ENCODE measurements around the gene MFSD12.
"Not testable (repeated sequence)": the region's sequence is repeated elsewhere in the genome, so short reads cannot be mapped to it uniquely, and the experiment has no call there.

MFSD12 gene

GRCh38 chr19:3586127-3586626 is 28.8 kb upstream of the MFSD12 start:
- peak overlapping the region; percentile 32 for H3K4me3 ChIP-seq (ENCODE audit: low read length)
- no peak for DNase-seq (ENCODE audit: low read depth, low spot score)

GRCh38 chr19:3585301-3586126 is 28.1 kb upstream of the MFSD12 start, which contains the start of gene GIPC3:
GIPC3 (plus strand) TSS chr19:3585478; CDS start chr19:3585598, 120 bp downstream.
- DNase-seq (ENCODE audit: low read depth, low spot score) = no peak
- peak within 1 kb of the TSS; percentile 32 for H3K4me3 ChIP-seq (ENCODE audit: low read length)

- H3K4me3 ChIP-seq (ENCODE audit: low read length); DNase-seq (ENCODE audit: low read depth, low spot score): not testable (repeated sequence)
Measured at GRCh38 chr19:3584036-3584802, 26.8 kb upstream of the MFSD12 start.

- DNase-seq (ENCODE audit: low read depth, low spot score); H3K4me3 ChIP-seq (ENCODE audit: low read length): not testable (repeated sequence)
Measured at GRCh38 chr19:3581792-3582191, 24.4 kb upstream of the MFSD12 start.

- H3K4me3 ChIP-seq (ENCODE audit: low read length) = no peak overlapping the region
- no peak for DNase-seq (ENCODE audit: low read depth, low spot score)
Measured at GRCh38 chr19:3580156-3580934, 23.0 kb upstream of the MFSD12 start.

GRCh38 chr19:3578390-3578789 is 21.0 kb upstream of the MFSD12 start:
- no peak overlapping the region for H3K4me3 ChIP-seq (ENCODE audit: low read length)
- DNase-seq (ENCODE audit: low read depth, low spot score) = no peak

- no peak overlapping the region for H3K4me3 ChIP-seq (ENCODE audit: low read length)
- no peak for DNase-seq (ENCODE audit: low read depth, low spot score)
Measured at GRCh38 chr19:3577723-3578344, 20.4 kb upstream of the MFSD12 start.

GRCh38 chr19:3576696-3577443 is 19.5 kb upstream of the MFSD12 start:
- no peak overlapping the region for H3K4me3 ChIP-seq (ENCODE audit: low read length)
- DNase-seq (ENCODE audit: low read depth, low spot score) = no peak

GRCh38 chr19:3575949-3576673 is 18.7 kb upstream of the MFSD12 start:
- no peak for DNase-seq (ENCODE audit: low read depth, low spot score)
- H3K4me3 ChIP-seq (ENCODE audit: low read length) = no peak overlapping the region

GRCh38 chr19:3575260-3575741 is 17.9 kb upstream of the MFSD12 start:
- peak; percentile 44 for DNase-seq (ENCODE audit: low read depth, low spot score)
- H3K4me3 ChIP-seq (ENCODE audit: low read length) = no peak overlapping the region

GRCh38 chr19:3573858-3574637 is 16.7 kb upstream of the MFSD12 start:
- peak overlapping the region; percentile 86 for H3K4me3 ChIP-seq (ENCODE audit: low read length)
- peak; percentile 92 for DNase-seq (ENCODE audit: low read depth, low spot score)

GRCh38 chr19:3573162-3573857 is 15.9 kb upstream of the MFSD12 start:
- DNase-seq (ENCODE audit: low read depth, low spot score) = no peak
- H3K4me3 ChIP-seq (ENCODE audit: low read length) = peak overlapping the region; percentile 86

- H3K4me3 ChIP-seq (ENCODE audit: low read length) = peak within 1 kb of the TSS; percentile 86
- no peak for DNase-seq (ENCODE audit: low read depth, low spot score)
Measured at GRCh38 chr19:3572855-3573161, 15.4 kb upstream of the MFSD12 start, which contains the start of gene HMG20B. HMG20B (plus strand) TSS chr19:3572944; CDS start chr19:3573310, 366 bp downstream.

GRCh38 chr19:3572132-3572854 is 14.9 kb upstream of the MFSD12 start:
- peak; percentile 100 for DNase-seq (ENCODE audit: low read depth, low spot score)
- peak overlapping the region; percentile 52 for H3K4me3 ChIP-seq (ENCODE audit: low read length)

- no peak overlapping the region for H3K4me3 ChIP-seq (ENCODE audit: low read length)
- no peak for DNase-seq (ENCODE audit: low read depth, low spot score)
Measured at GRCh38 chr19:3570606-3571011, 13.2 kb upstream of the MFSD12 start.

GRCh38 chr19:3570042-3570441 is 12.7 kb upstream of the MFSD12 start:
- not testable (repeated sequence) for H3K4me3 ChIP-seq (ENCODE audit: low read length); DNase-seq (ENCODE audit: low read depth, low spot score)

Measured in Jurkat, Clone E6-1 (cell line).